Glutamatergic neuron (in vitro differentiated cells): ENCODE results near the gene GTF2IRD1. TPM values are rescaled to one million over a fixed set of nuclear protein-coding genes. Genes with fewer than 3 reads are reported as not detected.
A peak's percentile ranks its signal among the peaks of the same experiment; 100 is the strongest.

Source experiments
- DNase-seq: peaks from one replicate; pipeline ENCODE4 v3.0.0; 2022
- H3K27ac Mint-ChIP-seq: one replicate; pipeline ENCODE4 v1.8.0; 2020; ENCODE audit warnings: mild to moderate bottlenecking, mixed read lengths, inconsistent platforms; ENCODE audit not compliant: unreplicated experiment
- H3K27me3 Mint-ChIP-seq: one replicate; pipeline ENCODE4 v1.8.0; 2020; ENCODE audit warnings: mild to moderate bottlenecking, moderate library complexity, mixed read lengths, inconsistent platforms; ENCODE audit not compliant: unreplicated experiment
- H3K36me3 Mint-ChIP-seq: one replicate; pipeline ENCODE4 v1.8.0; 2020; ENCODE audit warnings: mild to moderate bottlenecking, mixed read lengths, inconsistent platforms; ENCODE audit not compliant: unreplicated experiment
- H3K4me1 Mint-ChIP-seq: one replicate; pipeline ENCODE4 v1.8.0; 2020; ENCODE audit warnings: mild to moderate bottlenecking, low read depth, mixed read lengths, inconsistent platforms; ENCODE audit not compliant: unreplicated experiment
- H3K4me3 Mint-ChIP-seq: one replicate; pipeline ENCODE4 v1.8.0; 2020; ENCODE audit warnings: mild to moderate bottlenecking, mixed read lengths, inconsistent platforms; ENCODE audit not compliant: unreplicated experiment
- H3K9me3 Mint-ChIP-seq: one replicate; pipeline ENCODE4 v1.8.0; 2020; ENCODE audit warnings: mild to moderate bottlenecking, moderate library complexity, mixed read lengths, inconsistent platforms; ENCODE audit not compliant: unreplicated experiment
- total RNA-seq: library from RNA; stranded (reverse); fragmentation: NEBNext Ultra II Directional; extraction: Animal tissue kit (Norgen Biotek cat#: 25700); gene quantifications from one replicate; pipeline ENCODE4 v1.2.1, GENCODE V29; 2021; ENCODE audit not compliant: unreplicated experiment
- TF ChIP-seq, protein P1 (sequence below): fragments of 200-600 bp; sonication (generic); IDR thresholded peaks from one replicate; pipeline ENCODE4 v1.5.0; 2021; ENCODE audit not compliant: partially characterized antibody, unreplicated experiment

GTF2IRD1 gene
- total RNA-seq, 1 donor from 2014 or later = 59.4 TPM

GRCh38 chr7:74475987-74476350 lies 22.3 kb downstream of the GTF2IRD1 start:
- H3K36me3 Mint-ChIP-seq = no peaks in the 10 kb centered on the region
- peaks cover 2% of the 10 kb centered on the region for H3K9me3 Mint-ChIP-seq
- no peak for DNase-seq
- H3K27ac Mint-ChIP-seq = no peak overlapping the region
- H3K27me3 Mint-ChIP-seq = no peaks in the 10 kb centered on the region
- H3K4me3 Mint-ChIP-seq = no peak overlapping the region
- H3K4me1 Mint-ChIP-seq = peaks cover 10% of the 10 kb centered on the region
- TF ChIP-seq, protein P1, sequence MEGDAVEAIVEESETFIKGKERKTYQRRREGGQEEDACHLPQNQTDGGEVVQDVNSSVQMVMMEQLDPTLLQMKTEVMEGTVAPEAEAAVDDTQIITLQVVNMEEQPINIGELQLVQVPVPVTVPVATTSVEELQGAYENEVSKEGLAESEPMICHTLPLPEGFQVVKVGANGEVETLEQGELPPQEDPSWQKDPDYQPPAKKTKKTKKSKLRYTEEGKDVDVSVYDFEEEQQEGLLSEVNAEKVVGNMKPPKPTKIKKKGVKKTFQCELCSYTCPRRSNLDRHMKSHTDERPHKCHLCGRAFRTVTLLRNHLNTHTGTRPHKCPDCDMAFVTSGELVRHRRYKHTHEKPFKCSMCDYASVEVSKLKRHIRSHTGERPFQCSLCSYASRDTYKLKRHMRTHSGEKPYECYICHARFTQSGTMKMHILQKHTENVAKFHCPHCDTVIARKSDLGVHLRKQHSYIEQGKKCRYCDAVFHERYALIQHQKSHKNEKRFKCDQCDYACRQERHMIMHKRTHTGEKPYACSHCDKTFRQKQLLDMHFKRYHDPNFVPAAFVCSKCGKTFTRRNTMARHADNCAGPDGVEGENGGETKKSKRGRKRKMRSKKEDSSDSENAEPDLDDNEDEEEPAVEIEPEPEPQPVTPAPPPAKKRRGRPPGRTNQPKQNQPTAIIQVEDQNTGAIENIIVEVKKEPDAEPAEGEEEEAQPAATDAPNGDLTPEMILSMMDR = no peak

GRCh38 chr7:74476626-74477025 lies 22.9 kb downstream of the GTF2IRD1 start:
- TF ChIP-seq, protein P1 = no peak
- Mint-ChIP-seq H3K4me3 (no peak overlapping the region), H3K9me3 (peaks cover 2% of the 10 kb centered on the region), H3K27ac (peak overlapping the region; percentile 39), H3K36me3 (no peaks in the 10 kb centered on the region), H3K27me3 (no peaks in the 10 kb centered on the region), H3K4me1 (peaks cover 12% of the 10 kb centered on the region)
- no peak for DNase-seq

DNA sequence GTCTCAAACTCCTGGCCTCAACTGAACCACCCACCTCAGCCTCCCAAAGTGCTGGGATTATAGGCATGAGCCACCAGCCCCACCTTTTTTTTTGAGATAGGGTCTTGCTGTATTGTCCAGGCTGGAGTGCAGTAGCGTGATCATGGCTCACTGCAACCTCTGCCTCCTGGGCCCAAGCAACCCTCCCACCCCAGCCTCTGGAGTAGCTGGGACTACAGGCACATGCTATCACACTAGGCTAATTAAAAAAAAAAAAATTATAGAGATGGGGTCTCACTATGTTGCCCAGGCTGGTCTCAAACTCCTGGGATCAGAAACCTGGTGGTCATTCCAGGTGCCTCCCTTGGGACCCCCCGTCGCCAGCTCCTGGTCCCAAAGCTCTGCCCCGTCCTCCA lies 25.0 kb downstream of the GTF2IRD1 start:
- Mint-ChIP-seq H3K27ac (no peak overlapping the region), H3K4me3 (no peak overlapping the region), H3K4me1 (peaks cover 14% of the 10 kb centered on the region), H3K9me3 (peaks cover 1% of the 10 kb centered on the region), H3K36me3 (no peaks in the 10 kb centered on the region), H3K27me3 (no peaks in the 10 kb centered on the region)
- TF ChIP-seq, protein P1 = no peak
- no peak for DNase-seq

DNA sequence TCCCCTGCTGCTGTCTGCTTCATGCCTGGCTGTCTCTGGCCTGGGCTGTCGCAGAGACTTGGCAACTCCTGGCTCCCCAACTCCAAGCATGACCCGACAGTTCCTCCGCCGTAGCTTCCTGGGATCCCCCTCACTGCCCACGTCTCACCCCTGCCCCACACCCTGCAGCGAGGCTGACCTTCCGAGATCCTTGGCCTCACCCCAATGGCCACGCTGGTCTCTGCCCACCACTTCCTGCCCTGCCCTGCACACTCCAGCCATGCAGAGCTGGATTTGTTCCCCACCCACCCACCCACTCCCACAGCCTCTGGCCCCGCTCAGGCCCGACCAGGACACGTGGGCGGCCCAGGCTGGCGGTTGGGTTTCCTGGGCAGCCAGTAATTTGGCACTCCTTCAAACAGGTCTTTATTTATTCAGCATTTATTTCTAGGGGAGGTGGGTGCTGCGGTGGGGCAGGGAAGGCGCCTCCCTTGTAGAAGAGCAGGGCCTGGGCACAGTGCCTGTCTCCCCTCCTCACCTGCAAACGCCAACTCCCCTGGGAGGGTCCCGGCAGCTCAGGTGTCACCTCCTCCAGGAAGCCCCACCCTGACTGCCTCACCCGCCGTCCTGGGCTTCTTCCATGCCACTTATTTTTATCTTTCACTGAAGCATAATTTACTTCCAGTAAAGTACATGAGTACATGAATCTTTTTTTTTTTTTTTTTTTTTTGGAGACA lies 25.5 kb downstream of the GTF2IRD1 start:
- no peak overlapping the region for H3K4me3 Mint-ChIP-seq
- no peaks in the 10 kb centered on the region for H3K27me3 Mint-ChIP-seq
- H3K36me3 Mint-ChIP-seq = no peaks in the 10 kb centered on the region
- peaks cover 14% of the 10 kb centered on the region for H3K4me1 Mint-ChIP-seq
- no peak for DNase-seq
- peaks cover 1% of the 10 kb centered on the region for H3K9me3 Mint-ChIP-seq
- TF ChIP-seq, protein P1 = no peak
- H3K27ac Mint-ChIP-seq = no peak overlapping the region

DNA sequence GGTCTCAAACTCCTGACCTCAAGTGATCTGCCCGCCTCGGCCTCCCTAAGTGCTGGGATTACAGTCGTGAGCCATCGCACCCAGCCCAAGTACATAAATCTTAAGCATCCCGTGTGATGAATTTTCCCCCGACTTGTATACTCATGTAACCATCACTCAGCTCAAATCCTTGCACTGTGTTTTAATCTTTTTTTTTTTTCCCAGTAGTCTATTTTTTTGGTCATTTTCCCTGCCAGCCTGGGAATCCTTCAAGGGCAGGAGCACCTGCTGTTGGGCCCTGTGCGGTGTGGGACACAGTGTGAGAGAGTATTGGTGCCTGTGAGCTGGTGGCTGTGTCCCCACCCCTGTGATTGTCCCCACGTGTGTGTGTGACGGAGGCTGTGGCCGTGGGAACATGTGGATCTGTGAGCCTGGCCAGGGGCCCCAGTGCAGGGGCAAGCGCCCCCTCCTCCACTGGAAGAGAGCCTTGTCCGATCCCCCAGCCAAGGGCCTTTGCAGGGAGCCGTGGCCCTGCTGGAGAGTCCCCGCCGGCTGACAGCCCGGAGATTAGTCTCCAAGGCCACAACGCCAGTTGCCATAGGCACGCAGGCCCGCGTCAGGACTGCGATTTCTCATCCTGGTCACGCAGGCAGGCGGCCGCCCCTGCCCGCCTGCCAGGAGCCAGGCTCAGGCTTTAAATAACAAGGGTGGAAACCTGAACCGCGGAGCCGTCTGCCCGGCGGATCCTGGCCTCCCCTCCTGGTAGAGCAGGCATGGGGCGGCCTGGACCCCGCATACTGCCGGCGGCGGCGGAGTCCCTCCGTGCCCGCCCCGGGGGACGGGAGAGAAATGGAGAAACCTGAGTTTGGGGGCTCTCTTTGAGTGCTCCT lies 26.5 kb downstream of the GTF2IRD1 start:
- Mint-ChIP-seq H3K27ac (peak overlapping the region; percentile 2), H3K4me1 (peaks cover 14% of the 10 kb centered on the region), H3K4me3 (no peak overlapping the region), H3K36me3 (no peaks in the 10 kb centered on the region), H3K27me3 (no peaks in the 10 kb centered on the region), H3K9me3 (peaks cover 1% of the 10 kb centered on the region)
- DNase-seq = peak; percentile 50
- TF ChIP-seq, protein P1 = no peak
